HG02973 (cell line): Measurements from ENCODE around the gene PTPRT.

Experiments used
- ATAC-seq: cut with Tn5 transposase; IDR thresholded peaks from one replicate; pipeline ENCODE4 v1.9.1; 2021; ENCODE audit warnings: moderate library complexity; ENCODE audit not compliant: unreplicated experiment

The PTPRT gene

DNA sequence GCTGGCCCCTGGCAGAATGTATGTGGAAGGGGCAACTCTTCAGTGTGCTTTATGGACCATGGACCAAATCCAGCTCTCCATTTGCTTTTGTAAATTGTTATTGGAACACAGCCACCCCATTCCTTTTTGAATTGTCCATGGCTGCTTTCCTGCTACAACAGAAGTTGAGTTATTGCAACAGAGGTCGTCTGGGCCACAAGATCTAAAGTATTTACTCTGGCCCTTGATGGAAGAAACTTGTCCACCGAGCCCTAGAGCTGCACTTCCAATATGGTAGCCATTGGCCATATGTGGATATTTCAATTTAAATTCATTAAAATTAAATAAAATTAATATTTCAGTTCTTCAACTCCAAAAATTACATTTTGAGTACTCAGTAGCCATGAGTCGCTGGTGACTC is 543.5 kb downstream of the PTPRT start:
- ATAC-seq, result no peak

DNA sequence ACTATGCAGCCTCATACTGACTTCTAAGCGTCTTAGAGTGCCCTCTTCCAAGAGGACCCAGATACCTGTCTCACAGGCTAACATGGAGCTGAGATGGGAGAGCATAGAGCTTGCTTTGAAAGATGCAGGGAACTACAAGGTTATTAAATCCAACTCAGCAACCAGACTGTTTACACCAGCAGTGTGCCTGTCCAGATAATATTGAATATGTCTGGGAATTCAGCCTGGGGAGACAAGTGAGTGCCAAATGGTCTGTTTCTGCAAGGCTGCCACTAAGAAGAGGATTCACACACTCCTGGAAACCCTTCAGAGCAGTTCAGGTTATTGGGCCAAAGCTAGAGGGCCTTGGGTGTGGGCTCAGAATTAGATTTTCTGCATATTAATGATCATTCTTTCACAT is 547.8 kb downstream of the PTPRT start:
- ATAC-seq, result no peak

DNA sequence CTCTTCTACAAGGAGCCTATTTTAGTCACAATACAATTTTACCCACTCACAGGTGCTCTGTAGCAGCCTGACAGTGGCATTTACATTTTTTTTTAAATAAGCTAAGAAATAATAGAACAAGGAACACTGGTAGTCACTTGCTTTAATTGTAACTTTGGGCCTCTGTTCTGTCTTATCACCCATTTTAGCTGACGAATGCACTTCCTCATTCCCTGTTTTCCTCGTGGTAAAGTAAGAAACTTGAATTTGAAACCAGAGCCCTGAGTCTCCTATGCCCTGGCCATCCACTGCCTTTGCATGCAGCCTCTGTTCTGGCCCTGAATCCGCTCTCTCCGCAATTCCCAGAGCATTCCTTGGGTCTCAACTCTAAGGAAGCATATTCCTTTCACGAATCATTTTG is 550.6 kb downstream of the PTPRT start:
- ATAC-seq, result no peak

DNA sequence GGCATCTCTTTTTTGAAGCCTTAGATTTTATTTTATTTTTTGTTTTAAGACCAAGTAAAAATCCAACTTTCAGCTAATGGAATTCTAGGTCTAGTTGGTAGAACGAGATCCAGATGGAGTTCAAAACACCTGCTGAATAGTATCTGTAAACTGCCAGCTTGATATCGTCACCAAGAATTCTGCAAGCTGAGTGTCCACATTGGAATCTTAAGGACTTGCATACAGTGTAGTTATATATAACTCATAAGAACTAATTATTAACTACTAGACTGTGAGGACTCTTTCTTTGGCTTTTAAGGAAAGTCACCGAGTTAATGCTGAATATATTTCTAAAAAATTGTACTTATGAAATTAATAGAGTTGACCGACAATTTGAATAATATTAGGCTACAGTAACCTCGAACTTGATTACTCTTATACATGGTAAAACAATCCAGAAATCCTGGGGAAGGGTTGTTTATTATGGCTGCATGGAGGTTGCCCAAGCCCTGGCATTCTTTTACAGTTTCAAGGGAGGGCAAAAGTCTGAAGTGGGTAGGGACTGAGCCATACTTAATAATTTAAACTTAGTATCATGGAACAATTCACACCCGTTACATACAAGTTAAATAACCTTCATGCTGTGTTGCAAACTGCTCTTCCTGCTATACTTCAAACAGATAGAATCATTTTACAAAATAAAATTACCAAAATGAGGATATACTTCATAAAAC is 553.9 kb downstream of the PTPRT start:
- ATAC-seq, result no peak

DNA sequence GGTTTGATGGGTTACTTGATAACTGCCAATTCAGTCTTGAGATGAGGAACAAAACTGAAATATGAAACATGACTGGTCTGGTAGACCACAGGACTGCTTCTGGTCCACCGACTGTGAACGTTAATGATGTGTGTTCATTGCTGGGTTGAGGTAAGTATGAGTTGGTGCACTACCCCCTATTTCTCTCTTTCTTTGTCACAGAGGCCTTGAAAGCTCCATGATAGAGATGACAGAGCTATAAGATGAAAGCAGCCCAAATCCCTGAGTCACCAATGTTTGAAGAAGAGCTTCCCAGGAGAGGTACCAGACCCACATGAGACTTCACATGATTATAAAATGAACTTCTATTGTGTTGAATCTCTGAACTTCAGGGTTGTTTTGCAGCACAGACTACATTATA is 555.5 kb downstream of the PTPRT start:
- ATAC-seq, result no peak

DNA sequence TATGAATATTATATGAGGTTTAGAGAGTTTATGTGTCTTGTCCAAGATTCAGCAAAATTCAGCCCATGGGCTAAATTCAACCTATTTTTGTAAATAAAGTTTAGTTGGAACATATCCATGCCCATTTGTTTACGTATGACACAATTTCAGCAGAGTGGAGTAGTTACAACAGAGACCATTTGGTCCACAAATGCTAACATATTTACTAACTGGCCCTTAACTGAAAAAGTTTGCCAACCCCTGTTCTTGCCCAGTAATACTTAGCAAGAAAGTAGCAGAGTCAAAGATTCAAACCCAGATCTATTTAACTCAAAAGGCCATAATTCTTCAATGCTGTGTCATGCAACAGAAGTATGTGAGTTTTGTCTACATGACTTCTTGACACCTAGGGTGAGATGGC is 561.0 kb downstream of the PTPRT start:
- no peak for ATAC-seq

DNA sequence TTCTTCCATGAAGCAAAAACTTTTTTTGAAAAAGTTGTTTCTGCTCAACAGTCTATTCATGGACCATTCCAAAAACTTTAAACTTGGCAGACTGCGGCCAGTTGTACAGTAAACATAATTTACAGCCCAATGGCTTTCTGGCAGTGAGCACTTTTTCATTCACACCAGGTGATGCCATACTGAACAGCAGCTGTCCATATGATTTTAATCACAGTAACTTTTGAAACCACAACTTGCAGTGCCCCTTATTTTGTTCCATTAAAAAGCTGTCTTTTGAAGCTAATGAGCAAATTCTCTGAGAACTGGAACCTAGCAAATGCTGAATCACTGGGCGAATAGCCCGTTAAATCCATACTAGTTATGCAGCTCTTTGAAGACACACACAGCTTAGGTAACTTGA is 576.6 kb downstream of the PTPRT start:
- no peak for ATAC-seq

DNA sequence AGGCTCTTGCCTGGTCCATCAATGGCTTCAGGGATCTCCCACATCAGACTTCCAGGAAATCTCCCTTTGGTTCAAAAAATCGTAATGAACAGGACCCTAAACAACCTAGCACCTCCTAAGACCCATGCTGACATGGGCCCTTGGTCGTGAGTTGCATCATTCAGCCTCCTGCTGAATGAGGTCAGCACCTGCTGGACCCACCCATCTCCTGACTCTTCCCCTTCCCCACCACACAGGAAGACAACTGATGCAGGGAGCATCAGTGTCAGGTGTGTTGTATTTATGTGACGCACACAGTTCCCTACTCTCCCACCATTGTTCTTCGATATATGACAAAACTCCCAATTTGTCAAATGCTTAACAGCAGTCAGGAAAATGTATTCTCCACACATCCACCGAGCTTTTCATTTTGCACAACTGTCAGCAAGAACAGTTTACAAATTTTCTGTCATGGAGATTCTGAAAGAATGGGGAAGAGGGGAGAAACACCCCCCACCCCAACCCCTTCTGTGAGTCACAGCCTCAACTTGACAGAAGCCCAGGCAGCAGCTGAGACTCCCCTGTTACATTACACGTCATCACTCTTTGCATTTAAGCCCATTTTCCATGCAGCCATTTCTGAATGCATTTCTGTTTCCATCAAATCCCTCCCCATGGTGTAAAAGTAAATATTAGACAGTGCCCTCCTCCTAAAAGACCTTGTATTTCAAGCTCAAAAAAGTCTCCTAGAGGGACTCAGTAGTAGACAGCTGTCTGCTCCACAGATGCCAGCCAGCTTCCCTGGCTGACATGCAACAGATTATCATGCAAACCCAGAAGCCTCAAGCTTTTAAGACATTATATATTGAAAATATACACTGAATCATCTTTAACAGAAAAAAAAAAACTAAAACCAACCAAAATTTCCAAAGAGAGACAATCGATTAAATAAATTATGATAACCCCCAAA is 577.5 kb downstream of the PTPRT start:
- ATAC-seq, result no peak

DNA sequence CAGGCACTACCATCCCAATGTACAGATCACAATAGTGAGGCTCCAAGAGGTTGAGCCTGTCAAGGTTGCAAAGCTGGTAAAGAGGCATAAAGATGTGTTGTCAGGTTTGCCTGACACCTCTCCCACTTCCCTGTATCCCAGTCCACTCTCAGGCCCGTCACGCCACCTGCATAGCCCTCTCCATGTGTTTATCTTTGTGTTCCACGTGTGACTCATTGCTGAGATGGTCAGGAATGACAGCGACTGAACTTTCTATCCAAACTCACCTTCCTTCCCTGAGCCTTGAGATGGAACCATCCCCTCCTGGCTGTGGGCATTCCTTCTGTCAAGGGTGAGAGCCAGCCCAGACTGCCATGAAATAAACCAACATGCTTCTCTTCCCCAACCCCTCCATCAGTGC is 578.3 kb downstream of the PTPRT start:
- ATAC-seq, result no peak

DNA sequence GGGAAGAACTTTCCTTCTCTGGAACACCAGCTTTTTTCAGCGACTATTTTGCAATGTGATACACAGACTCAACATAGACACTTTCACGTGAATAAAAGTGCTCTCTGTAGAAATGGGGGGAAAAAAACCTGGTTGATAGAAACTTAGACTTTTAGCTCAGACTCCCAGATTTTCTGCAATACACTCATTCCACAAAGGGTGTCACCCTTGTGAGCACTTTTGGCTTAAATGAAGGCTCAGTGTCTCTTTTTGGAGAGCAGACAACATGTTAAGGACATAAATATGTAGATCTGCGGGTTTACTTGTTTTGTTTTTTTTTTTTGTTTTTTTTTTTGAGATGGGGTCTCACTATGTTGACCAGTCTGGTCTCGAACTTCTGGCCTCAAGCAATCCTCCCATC is 579.6 kb downstream of the PTPRT start:
- no peak for ATAC-seq

DNA sequence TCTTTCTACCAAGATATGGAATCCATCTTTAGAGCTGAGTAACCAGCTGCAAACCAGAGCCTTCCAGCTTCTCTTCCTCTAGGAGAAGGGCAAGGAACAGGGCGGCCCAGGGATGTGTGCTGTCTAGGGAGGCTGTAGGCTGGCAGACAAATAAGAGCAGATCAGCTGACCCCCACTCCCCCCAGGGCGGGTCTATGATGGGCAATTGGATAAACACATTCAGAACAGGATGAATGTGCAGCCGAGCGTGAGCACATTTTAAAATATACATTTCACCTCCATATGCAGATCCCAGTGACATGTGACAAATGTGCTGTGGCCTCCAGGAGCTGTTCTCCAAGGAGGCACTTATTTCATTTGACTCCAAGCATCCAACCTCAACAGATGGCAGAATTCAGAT is 580.1 kb downstream of the PTPRT start:
- no peak for ATAC-seq

DNA sequence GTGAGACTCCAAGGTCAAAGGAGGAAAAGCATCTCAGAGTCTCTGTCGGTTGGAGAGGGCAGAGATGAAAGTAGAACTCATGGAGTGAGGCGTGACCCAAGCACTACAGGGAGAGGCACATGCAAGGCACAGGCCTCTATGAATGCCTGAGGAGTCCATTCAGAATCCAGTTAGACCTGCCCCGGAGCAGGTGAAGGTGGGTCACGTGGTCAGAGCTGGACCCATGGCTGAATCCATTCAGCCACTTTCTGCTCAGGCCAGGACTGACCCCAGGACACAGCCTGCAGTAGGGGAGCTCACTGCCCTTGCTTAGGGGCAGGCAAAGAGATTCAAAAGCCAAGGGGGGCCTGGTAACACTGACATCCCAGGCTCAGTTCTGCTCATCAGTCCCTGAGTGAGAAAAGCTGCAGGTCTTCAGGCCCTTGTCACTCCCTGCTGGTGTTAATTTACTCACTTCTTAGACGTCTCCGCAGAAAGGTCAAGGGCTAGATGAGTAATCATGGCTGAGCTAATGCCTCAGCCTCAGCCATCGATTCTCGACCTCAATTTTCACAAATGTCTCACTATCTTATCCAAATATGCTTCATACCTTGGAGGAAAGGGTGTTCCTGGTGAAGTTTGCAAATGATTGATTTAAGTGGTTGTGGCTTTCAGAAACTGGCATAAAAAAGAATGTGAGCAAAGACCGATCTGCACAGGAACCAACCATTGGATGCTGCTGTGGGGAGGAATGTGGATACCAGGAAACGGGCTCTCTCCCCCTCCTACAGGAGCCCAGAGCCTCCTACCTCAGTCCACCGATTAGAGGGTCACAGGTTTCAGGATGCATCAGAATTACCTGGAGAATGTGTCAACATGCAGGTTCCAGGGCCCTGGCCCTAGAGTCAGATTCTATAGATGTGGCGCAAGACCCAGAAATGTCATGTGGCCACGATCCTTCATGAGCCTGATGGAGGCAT is 584.4 kb downstream of the PTPRT start:
- no peak for ATAC-seq

DNA sequence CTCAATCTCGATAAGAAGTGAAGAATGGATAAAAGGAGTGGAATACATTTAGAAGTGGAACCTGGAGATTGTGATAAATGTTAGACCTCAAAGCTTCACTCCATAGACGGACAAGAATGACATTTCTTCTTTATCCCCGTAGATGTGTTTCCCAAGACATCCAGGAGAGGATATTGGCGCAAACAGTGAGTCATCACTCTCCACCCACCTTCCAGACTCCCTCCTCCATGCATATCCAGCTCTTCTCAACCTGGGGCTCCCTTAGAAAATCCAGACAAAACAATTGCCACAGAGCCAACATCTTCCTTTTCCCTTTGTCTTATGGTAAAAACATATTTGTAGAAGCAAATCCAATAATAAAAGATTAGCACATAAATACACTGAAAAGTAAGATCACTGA is 586.1 kb downstream of the PTPRT start:
- no peak for ATAC-seq

DNA sequence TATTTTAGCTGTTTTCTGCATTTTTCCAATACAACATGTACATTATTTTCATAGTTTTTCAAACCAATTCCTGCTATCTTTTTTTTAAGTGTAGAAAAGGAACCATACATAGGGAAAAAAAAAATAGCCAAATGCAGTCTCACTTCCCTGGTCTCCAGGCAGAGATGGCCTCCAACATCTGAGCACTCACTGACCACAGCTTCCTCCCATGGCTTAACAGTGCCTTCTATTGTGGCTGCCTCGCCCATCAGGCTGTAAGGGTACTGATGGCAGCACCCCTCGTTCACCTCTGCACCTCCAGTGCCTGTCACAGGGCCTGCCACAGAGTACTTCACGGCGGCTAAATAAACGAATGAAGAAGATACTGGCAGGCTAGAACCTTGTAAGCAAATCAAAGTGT is 591.1 kb downstream of the PTPRT start:
- ATAC-seq, result no peak

DNA sequence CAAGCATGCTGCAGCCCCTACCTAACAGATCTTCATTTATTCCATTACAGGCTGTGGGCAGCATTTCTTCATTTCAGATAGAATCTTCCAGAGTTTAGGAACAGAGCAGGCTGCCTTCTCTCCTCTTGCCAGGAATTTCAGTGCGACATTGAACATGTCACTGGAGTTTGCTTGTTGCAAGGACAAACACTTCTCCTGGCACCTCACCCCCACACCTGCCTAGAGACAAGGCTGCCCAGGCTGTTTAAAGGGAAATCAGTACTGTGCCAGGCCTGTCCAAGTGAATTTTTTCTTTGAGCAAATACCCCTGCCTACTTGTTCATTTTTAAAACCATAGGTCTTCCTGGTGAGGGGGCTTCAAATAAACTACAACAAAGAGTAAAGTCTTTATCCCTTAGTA is 594.1 kb downstream of the PTPRT start:
- ATAC-seq, result no peak

DNA sequence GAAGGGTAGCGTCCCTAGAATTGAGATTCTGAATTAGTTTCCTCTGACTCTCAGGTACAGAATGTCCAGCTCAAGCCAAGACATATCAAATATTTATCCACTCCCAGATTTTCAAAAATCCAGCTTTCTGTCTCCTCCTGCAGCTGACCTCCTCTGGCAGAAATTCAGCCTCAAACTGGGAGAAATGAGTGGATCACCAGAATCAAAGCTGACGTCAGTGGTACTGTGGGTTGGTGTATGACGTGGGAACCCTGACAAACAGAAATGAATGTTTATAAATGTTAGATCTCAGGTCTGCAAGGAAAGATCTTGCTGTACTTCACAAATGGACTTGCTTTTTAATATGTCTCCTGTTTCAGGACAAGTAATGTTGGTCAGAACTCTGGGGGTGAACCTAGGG is 595.0 kb downstream of the PTPRT start:
- ATAC-seq, result no peak

DNA sequence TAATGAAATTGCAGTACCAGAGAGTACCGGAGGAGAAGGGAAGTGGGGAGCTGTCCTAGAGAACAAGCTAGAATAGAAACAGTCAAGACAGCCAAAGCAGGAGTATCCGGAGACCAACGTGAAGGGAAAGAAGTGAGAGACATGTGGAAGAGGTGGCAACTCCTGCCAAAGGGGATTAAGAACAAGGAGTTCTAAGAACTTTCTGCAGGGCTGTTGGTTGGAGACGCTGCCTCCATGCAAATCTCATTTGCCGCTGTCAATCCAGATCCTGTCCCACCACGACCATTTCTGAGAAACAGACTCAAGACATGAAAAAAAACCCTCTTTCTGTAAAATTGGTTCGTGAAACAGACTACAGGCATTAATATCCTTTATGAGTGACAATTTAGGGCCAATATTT is 595.7 kb downstream of the PTPRT start:
- ATAC-seq, result no peak

DNA sequence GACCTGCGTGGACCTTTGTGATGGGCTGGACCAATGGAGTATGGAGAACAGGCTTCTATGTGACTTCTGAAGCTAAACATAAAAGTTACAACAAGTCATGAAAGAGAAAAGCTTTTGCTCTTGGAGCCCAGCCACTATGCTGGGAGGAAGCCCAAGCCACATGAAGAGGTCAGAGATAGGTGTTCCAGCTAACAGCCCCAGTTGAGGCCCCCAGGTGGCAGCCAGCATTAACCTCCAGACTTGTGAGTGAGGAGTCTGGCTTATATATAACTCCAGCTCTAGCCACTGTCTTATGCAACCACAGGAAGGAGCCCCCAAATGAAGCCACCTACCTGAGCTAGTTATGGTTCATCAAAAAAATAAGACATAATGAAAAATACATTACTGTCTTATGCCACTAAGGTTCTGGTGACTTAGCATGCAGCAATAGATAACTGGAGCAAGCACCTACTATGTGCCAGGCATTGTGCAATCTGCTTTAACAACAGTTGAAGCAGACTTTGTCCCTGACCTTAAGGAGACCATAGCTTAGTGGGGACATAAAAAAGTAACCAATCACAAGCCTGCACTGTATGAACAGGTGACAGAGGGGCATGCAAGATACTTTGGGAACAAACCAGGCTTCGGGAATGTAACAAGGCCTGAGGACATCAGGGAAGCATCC is 599.6 kb downstream of the PTPRT start:
- no peak for ATAC-seq

DNA sequence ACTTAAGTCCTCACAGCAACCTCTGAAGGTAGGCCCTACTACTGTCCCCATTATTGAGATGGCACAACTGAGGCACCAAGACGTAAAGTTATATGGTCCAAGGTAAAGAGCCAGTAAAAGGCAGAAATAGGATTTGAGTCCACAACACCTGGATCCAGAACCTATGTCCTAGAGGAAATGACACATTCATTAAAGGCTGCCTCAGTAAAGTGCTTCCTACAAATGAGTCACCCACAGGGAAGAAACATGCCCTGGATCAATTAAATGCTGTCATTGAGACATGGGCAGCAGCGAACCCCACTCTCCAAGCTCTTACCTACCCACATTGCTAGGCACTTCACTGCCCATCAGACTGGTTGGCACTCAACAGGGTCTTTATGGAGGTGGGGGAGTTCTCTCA is 600.9 kb downstream of the PTPRT start:
- ATAC-seq, result no peak

DNA sequence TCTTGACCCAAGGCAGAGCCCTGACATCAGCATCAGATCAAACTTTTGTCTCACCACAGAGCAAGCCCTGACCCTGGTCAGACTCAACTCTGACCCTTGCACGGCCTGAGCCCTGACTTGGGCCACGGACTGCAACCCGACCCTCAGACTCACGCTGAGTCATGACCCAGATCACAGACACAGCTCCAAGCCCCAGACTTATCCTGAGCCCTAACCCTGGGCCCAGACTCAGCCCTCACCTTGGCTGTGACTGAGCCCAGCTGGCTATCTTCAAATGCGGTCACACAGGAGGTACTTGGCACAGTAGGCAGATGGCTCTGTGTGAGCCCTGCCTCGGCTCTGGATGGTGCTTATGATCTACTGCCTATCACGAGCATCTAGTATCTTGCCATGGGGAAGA is 602.3 kb downstream of the PTPRT start:
- ATAC-seq, result no peak

DNA sequence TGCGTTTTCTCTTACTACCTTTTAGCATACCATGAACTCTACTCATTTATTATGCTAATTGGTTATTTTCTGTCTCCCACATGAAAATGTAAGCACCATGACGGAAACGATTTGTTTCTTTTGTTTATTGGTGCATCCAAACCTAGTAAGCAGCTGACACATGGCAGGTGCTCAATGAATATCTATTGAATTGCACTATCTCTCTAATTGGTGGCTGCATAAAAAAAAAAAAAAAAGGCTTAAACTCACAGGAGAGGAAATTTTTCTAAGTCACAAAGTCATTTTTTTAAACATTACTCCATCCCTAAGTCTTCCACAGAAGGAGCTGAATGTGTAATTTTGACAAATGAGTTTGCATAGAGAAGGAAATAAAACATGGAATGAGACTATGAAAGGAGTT is 608.4 kb downstream of the PTPRT start:
- no peak for ATAC-seq
